Measurements from ENCODE around the gene CBLB.
"Not testable (repeated sequence)": the region's sequence is repeated elsewhere in the genome, so short reads cannot be mapped to it uniquely, and the experiment has no call there.

Gene CBLB

DNA sequence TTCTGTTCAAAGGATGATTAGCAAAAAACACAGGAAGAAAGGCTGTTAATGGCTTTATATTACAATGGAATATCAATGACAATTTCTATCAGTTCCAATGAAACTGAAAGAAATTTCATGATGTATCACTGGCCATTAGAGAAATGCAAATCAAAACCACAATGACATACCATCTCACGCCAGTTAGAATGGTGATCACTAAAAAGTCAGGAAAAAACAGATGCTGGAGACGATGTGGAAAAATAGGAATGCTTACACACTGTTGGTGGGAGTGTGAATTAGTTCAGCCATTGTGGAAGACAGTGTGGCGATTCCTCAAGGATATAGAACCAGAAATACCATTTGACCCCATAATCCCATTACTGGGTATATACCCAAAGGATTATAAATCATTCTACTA is 53.5 kb downstream of the CBLB start:
- not testable (repeated sequence) for DNase-seq

DNA sequence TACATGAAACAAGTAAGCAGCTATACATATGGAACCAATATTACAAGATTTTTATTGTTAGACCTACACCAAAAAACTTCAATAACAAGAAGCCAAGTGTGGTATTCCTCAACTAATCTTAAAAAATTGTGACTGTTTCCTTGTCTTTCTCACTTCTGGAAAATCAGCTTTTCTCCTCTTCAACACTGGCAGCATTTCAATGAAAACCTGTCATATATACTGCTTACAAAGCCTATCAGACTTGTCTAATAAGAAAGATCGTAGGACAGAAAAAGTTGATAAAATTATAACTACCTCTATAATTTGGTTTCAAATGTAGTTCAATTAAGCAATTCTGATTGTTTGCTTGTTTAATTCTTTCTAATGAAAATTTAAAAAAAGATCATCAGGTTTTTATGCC is 55.1 kb downstream of the CBLB start:
- no peak for DNase-seq

DNA sequence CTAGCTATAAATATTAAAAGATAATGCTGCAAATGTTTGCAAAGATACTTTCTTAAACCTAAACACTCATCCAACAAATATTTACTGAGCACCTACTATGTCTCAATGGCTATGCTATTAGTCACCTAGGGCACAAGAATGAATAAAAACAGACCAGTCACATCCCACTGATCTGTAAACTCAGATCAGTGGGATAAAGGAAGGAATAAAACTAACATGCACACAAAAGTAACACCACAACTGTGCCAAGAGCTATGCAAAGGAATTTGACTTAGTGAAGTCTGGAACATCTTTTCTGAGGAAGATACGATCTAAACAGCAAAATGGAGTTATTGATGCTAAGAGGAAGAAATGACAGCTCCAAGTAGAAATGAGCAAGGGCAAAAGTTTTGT is 56.6 kb downstream of the CBLB start:
- DNase-seq: no peak

DNA sequence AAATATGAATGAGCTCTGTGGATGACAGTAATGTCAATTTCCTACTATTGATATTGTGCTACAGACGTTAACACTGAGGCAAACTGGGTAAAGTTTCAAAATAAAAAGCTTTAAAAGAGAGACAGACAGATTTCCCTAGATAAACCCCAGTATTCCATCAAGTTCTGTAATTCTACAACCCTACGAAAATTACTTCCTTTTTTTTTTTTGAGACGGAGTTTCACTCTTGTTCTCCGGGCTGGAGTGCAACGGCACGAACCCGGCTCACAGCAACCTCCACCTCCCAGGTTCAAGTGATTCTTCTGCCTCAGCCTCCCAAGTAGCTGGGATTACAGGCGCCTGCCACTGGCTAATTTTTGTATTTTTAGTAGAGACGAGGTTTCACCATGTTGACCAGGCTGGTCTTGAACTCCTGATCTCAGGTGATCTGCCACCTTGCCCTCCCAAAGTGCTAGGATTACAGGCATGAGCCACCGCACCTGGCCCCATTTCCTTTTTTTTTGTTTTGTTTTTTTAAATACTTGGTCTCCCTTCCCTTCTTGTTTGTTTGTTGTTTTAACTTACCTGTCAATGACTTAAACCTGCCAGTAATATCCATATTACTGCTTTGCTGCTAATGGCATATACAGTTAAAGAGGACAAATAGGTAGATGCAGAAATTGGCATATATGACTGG is 57.2 kb downstream of the CBLB start:
- DNase-seq: no peak

DNA sequence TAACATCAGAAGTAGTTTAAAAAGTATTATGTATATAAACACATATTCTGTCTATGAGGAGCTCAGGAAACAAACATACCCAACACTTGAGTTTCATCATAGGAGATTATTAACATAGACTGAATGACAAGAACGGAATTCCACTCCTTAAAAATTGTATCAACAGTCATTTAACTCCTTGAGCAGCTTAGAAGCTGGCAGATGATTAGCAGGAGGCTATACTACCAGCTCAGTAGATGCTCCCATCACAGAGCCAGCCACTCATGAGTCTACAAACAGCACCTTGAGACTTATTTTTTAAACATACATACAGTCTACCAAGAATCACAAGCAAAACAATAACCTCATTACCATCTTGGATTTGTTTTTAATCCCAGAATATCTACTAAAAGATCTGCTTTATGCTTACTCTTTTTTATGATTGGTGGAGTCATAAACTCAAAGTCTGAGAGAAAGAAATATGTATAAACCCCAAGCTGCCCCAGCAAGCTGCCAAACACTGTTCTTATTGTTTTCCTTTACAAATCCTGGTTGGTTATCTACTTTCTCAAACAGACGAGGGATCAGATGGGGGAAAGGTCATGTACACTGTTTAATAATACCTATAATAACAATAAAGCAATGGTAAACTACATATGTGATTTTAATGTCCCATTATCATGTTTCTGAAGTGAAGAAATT is 59.5 kb downstream of the CBLB start:
- DNase-seq: no peak

DNA sequence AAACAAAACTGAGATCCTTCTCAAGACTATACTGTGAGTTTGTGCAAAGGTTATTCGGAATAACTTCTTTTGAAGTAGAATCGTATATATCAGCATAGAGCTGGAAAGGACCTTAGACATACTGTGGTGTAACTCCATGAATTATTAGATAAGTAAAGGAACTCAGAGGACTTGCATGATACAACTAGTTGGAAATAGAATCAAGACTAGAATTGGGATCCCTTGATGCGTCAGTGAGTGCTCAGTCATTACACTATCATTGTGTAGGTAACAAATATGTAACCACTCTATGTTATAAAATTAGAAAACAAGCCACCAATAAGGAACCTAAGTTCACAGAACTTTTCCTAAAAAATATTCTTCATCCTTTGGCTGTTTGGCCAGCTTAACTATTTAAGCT is 61.1 kb downstream of the CBLB start:
- DNase-seq: no peak

DNA sequence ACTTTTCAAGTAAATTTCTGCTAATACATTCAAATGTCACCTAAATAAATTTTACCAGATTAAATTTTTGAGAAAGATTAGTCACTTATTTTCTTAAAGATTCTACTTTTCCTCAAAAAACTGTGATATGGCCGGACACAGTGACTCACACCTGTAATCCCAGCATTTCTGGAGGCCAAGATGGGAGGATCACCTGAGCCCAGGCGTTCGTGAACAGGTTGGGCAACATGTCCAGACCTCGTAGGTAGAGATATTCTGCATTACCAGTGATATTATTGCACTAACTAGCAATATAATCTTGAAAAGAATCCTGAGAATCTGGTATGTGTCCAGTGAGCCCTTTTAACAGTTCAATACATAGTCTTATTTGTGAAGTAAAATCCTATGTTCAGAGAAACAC is 61.7 kb downstream of the CBLB start:
- DNase-seq: no peak

DNA sequence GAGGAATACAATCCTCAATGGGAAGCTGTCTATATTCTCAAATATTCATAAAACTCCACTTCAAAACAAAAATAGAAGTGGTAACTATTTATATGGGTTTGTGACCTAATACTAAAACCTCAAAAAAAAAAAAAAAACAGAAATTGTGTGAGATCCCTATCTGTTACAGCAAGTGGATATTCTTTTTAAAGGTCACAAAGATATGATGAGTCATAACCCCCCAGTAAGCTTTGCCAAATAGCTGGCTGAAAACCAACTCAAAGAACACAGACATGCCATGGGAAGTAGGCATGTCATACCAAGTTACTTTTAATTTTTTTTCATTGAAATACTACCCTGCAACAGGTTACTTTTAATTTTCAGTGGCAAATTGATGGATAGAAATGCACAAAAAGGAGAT is 62.5 kb downstream of the CBLB start:
- no peak for DNase-seq

DNA sequence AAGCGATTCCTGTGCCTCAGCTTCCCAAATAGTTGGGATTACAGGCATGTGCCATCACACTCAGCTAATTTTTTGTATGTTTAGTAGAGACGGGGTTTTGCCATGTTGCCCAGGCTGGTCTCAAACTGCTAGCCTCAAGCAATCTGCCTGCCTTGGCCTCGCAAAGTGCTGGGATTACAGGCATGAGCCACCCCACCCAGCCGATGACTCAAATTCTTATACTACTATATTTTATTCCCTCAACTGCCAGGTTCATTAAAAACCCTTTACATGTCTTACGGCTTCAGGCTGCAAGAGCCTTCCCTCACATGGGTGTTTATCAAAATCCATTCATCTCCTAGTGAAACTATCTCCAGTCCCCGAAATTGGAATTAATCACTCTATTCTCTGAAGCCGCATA is 63.4 kb downstream of the CBLB start:
- DNase-seq: no peak

DNA sequence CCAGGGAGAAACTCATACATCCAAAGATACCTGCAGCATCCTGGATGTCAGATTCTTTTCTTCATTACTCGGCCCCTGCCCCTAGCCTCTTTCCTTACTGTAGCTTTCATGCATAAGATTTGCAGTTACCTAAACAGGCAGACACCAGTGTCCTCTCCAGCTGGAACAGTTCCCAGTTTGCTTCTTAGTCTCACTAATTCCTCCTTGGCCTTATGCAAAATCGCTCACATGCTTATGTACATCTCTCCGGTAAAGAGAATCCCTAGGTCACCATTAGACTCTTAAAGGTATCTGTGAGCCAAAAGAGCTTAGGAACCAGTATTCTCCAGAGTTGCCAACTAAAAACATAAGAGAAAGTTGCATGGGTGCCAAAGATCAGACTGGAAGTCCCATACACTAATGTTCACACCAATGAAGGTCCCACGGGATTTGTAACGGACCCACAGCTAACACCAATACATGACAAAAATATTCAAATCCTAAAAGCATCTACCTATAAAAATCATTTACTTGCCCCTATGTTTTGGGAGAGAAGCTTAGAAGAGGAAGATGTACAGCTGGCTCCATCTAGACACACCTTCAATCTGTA is 66.6 kb downstream of the CBLB start:
- no peak for DNase-seq

DNA sequence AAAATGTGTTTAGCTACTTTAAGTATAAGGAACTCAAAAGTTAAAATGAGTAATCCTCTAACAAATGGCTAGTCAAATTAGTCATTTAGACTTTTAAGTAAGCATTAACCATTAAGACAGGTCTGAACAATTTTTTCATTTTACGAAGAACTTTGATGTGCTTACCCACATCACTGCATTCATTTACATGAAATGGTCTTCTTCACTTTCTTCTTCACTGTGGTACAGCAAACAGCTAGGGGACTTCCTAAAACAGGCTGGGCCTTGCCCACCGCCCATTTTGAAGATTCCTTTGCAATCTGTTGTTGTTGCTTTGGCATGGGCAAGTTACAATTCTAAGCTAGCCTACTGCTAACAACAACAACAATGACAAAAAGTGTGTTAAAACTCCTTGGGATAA is 67.4 kb downstream of the CBLB start:
- no peak for DNase-seq

DNA sequence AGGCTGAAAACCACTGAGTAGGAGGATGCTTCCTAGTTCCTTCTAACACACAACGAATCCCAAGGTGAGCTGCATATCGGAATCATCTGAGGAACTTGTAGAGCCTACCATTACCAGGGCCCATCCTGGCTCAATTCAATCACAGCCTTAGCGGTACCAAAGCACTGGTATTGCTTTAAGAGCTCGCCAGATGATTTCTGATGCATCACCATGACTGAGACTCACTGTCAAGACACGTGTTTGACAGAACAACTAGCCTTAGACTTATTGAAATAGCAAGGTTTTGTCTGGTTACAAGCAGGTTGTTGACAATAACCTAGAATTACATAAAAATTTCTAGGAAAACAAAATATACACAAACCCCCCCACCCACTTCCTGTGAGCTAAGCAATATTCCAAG is 68.5 kb downstream of the CBLB start:
- DNase-seq: no peak

DNA sequence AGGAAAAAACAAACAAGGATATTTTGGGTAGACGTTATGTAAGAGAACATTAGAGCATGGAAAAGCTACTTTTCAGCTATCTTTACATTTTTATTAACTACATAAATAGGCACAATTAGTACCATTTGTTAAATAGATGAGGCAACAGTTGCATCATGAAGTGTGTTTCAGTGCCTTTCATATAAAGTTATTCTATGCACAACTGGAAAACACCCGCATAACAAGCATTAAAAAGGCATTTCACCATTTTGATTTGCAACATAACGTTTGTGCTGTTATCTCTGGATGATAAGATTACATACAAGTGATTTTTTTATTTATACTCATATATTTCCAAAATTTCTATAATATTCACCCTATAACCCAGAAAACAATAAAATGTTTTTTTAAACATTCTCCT is 69.5 kb downstream of the CBLB start:
- DNase-seq: no peak

DNA sequence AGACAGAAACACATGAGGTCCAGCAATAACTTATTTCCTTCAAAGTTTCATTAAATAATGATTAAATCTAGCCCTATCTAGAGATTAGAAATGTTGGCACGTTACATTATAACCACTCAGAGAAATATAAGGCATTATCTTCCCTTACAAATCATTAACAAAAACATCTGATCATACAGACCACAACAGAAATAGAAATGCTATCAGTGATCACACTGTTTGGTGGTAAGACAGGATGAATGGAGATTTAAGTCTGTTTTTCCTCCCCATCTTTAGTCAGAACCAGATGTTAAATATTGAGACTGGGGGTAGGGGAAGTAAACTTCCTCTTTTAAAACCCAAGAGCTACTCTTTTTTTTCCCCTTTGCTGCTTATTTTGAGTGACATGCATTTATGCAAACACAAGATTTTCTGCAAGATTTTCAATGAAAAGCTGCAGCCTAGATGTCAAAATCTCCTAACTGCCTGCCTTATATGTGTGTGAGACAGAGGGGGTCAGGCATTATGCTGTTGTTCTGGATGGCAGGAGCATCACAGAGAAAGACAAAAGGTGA is 70.4 kb downstream of the CBLB start:
- DNase-seq: no peak

DNA sequence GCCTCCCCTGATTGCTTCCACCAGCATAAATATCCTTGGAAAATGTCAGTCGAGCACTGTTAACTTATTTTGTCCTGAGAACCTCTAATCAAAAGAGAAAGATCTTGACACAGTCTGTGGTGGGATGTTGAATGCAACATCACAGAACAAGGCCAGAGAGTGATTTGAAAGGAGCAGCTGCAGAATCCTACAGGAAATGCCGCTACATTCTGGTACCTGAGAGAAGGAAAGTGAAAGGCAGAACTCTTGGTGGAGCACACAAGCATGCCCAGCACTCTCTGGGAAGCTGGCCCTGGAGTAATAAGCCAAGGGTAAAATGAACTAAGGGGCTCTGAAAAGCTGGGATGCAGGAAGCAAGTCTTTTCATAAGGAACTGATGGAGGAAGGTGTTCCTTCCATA is 75.8 kb downstream of the CBLB start:
- DNase-seq: no peak

DNA sequence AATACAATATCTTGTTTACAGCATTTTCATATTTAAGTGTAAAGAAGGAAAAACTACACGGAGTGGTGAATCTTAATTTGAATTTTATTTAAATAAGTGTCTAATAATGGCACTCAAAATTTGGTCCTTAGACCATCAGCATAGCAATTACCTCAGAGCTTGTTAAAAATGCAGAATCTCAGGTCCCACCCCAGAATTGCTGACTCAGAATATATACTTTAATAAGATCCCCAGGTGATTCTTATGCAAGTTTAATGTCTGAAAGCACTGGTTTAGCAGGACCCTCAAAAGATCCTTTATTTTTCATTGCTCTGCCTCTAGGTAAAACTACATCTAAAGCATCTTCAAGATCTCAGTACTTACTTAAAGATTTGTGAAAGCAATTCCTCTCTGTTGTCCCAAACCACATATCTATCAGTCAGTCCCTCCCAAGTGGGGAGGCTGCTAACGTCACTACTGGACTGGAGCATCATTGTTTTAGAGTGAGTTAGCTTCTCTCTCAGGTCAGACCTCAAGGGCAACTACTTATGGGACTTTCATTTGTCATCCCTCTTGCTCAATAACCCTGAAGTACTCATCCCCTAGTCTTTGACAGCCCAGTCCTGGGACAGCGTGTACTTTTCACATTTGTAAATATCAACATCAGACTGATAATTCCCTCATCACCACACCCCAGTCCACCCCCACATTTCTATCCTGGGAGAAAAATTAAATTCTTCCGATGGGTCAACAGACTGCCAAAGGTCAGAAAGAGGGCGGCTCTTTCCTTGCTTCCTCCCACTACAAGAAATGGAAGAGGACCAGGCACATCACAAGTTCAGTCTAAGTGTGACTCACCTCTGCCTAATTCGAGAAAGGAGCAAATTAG is 76.7 kb downstream of the CBLB start:
- no peak for DNase-seq

DNA sequence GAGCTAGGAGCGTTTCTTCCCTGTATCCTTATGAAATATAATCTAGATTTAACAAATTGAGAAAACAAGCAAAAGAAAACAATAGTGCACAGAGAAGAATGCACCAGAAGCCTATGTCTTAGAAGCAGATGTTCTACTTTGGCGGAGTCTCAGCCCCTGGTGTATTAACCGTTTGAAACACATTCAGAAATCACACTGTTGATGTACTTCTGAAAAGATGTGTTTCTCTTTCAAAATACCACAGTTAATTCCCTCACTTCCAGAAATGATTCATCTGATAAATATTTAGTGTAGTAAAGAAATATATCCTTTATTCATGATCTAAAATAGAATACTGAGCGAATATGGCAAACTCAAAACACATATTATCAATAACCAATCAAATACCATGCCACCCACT is 77.7 kb downstream of the CBLB start:
- no peak for DNase-seq

DNA sequence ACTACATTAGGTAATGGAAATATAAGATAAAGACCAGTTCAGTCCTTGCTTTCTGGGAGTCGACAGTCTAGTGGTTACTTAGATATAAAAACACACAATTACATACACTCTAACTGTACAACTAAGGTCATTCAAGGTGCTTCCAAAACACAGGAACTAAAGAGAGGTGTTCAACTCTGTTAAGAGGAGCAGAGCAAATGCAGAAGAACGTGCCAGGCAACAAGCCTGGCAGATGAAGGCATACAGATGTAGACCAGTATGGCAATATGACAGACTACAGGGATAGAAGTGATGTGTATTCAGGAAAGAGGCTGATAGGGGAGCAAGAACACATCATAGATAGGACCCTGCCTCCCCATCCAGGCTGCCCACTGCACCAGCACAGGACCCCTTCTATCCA is 78.3 kb downstream of the CBLB start:
- DNase-seq: no peak

DNA sequence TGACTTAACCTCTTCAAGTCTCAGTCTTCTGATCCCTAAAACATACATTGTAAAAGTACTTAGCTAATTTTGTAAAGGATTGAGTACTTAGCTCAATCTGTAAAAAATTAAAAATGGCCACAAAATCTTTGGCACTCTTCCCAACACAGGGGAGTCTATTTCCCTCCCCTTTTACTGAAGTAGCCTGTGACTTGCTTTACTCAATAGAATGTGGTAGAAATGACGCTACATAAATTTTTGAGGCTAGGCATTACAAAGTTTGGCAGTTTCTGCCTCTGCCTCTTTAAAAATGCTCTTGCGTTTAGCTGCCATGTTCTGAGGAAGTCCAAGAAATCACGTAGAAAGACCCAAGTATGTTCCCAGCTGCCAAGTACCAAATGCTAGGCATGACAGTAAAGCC is 80.2 kb downstream of the CBLB start:
- DNase-seq: no peak

DNA sequence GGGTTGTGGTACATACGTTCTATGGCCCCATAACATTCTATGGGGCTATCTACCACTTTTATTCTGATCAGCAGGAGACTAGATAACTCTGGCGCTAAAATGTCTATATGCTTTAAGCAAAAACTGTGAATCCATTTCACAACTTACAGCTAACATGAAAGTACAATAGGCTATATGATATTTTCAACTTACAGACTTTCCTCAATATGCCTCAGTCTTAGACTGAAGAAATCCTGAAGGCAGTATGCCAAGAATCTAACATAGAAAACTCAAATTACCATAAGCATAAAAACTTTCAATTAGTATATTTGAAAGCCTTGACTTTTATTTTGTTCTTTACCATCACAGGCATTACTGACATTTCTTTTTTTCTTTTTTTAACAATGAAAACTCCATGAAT is 81.4 kb downstream of the CBLB start:
- no peak for DNase-seq

DNA sequence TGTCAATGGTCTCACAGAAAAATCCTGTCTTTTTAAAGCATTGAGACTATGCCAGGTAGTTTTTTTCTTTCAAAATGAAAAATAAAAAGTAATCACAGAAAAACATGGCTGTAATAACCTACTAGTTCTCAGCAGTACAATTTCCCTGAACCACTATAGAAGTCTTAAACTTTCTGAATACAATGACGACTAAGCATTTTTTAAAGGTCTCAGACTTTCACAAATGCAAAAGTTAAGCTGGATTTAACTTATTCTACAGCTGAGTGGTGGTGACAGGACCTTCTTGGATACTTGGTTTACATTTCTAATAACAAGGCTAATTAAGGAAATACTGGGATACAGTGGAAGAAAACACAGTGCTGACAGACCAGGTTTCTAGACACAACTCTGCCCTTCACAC is 81.8 kb downstream of the CBLB start:
- DNase-seq: no peak

DNA sequence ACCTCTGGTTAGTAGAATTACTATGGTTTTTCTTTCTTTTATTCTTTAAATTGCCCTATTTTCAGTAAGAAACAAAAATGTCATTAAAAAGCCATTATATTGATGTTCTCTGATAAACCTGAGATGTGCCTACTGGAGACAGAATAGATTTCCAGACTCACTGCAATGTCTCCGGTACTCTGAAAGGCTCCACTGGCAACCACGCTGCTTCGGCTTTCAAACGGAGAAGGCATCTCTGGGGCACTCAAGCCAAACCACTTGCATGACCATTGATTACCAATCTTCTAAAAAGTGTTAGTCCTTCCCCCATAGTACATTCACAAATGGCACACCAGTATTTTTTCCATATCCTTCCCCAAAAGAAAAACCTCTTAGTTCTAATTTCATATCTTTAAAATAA is 82.6 kb downstream of the CBLB start:
- DNase-seq: no peak

DNA sequence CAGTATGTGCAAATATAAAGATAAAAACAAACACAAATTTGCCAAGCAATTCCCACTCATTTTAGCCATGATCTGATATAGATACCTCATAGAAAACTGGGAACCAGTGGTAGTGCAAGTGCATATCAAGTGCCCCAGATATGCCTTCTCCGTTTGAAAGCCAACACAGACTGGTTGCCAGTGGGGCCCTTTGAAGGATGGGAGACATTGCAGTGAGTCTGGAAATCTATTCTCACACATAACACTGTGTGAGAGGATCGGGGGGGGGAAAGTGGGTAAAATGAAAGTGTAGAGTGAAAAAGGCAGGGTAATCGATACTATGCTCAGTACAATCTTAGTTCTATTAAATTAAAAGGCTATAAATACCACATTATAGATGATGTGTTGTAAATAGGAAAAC is 83.0 kb downstream of the CBLB start:
- no peak for DNase-seq

DNA sequence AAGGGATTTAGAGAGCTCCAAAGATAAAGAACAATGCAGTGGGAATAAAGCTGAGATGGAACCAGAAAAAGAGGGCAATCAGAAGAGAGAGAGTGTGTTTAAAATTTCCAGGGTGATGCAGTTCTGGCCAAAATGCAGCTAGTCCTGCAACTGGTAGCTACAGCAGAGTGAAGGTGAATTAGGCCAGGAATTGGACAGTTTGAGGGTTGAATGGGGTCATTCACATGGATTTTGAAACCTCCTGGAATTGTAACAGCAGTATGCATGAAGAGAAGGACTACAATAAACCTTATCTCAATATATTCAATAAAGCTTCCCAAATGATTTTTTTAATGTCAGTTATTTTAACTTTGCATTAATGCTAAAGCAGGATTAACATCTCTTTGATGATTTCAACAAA is 85.2 kb downstream of the CBLB start:
- DNase-seq: no peak
